Uterus (tissue), 2 donors: ENCODE measurements around the gene FKBP2.

Experiments
- CTCF ChIP-seq, 4 experiments: fragments of 200-600 bp in 2 of 4; fragments of 450-650 bp in 2 of 4; sonication (generic) in 2 of 4; IDR thresholded peaks; one replicate each; pipeline ENCODE4 v1.5.1; 2016 to 2019; ENCODE audit warnings: antibody characterized with exemption in 4 of 4, mild to moderate bottlenecking in 2 of 4, moderate library complexity in 1 of 4
- POLR2A ChIP-seq, 2 donors: fragments of 450-650 bp; IDR thresholded peaks; one replicate each; pipeline ENCODE4 v1.6.1; 2016; ENCODE audit warnings: antibody characterized with exemption in 2 of 2, mild to moderate bottlenecking in 1 of 2, moderate library complexity in 1 of 2

DNA sequence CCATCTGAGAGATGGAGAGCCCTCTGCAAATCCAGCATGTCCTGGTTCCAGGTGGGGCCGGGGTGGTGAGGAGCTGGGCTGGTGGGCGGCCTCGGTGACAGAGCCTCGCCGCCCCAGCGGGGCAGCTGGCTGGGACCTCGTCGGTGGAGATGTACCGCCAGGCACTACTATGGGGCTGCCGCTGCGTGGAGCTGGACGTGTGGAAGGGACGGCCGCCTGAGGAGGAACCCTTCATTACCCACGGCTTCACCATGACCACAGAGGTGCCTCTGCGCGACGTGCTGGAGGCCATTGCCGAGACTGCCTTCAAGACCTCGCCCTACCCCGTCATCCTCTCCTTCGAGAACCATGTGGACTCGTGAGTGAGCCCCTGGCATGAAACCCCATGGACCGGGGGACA is 17.5 kb downstream of the FKBP2 start:
- no peak for TF ChIP-seq CTCF (IDR thresholded peaks at IDR 0.05)
- TF ChIP-seq POLR2A (IDR thresholded peaks at IDR 0.05) = no peak
